SKM-1 treated with dmso at 0.1 percent for 144 hours (cell line): Measurements from ENCODE around the gene NOM1.
"Not testable (repeated sequence)": the region's sequence is repeated elsewhere in the genome, so short reads cannot be mapped to it uniquely, and the experiment has no call there.

Source experiments
- DNase-seq: peaks from one replicate; lab custom pipeline; 2025; ENCODE audit not compliant: unreplicated experiment; lab: John Stamatoyannopoulos, UW

Gene NOM1

DNA sequence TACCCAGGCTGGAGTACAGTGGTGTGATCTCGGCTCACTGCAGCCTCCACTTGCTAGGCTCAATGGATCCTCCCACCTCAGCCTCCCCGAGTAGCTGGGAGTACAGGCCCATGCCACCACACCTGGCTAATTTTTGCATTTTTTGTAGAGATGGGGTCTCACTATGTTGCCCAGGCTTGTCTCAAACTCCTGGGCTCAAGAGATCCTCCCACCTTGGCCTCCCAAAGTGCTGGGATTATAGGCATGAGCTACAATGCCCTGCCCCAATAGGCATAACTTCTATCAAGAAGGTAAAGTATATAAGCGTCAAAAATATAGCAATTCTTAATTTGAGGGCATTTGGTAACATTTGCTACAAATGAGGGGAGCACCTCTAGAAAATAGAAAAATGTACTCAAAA is 12.7 kb upstream of the NOM1 start:
- not testable (repeated sequence) for DNase-seq

DNA sequence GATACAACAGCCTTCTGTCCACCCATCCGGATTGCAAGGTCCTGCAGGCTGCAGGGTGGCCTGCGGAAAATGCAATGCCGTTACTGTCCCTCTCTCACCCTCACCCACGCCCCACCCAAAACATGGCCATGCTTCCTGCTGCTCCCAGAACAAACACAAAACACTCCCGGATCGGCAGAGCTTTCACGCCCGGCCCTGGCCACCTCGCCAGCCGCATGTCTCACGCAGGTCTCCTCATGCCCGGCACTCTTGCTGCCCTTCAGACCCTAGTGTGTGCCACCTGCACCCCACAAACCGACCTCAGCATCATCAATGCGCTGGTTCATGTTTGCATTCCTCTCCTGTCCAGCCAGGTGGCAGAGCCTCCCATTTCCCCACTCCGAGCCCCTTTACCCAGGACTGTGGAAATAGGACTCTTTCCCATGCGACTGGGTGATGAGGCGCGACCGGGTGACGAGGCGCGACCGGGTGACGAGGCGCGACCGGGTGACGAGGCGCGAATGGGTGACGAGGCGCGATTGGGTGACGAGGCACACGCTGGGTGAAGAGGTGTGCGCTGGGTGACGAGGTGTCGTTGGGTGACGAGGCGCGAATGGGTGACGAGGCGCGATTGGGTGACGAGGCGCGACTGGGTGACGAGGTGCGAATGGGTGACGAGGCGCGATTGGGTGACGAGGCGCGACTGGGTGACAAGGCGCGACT is 8.9 kb upstream of the NOM1 start:
- no peak for DNase-seq

DNA sequence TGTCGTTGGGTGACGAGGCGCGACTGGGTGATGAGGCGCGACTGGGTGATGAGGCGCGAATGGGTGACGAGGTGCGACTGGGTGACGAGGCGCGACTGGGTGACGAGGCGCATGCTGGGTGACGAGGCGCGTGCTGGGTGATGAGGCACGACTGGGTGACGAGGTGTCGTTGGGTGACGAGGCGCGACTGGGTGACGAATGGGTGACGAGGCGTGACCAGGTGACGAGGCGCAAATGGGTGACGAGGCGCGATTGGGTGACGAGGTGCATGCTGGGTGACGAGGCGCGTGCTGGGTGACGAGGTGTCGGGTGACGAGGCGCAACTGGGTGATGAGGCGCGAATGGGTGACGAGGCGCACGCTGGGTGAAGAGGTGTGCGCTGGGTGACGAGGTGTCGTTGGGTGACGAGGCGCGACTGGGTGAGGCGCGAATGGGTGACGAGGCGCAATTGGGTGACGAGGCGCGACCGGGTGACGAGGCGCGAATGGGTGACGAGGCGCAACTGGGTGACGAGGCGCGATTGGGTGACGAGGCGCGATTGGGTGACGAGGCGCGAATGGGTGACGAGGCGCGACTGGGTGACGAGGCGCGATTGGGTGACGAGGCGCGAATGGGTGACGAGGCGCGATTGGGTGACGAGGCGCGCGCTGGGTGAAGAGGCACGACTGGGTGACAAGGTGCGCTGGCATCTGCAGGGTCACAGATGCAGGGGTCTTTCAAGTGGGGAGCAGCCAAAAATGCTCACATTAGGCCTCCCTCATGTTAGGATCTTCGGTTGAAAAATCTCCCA is 7.9 kb upstream of the NOM1 start:
- DNase-seq = no peak

DNA sequence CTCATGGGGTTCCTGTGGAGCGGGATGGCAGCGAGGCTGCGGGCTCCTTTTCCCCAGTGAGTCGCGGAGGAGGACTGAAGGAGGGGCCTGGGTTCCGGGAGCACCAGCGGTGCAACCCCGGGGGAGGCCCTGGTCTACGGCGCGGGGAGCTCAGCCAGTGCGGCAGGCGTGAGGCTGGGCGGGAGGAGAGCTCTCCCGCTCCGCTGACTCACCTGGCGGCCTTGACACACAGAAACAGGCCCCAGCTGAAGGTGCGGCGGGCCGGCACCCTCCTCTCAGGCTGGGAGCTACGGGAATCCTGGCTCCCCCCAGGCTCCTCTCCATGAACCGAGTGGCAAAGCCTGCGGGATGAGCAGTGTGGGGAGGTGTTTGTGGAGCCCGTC is 6.8 kb upstream of the NOM1 start:
- DNase-seq = no peak

DNA sequence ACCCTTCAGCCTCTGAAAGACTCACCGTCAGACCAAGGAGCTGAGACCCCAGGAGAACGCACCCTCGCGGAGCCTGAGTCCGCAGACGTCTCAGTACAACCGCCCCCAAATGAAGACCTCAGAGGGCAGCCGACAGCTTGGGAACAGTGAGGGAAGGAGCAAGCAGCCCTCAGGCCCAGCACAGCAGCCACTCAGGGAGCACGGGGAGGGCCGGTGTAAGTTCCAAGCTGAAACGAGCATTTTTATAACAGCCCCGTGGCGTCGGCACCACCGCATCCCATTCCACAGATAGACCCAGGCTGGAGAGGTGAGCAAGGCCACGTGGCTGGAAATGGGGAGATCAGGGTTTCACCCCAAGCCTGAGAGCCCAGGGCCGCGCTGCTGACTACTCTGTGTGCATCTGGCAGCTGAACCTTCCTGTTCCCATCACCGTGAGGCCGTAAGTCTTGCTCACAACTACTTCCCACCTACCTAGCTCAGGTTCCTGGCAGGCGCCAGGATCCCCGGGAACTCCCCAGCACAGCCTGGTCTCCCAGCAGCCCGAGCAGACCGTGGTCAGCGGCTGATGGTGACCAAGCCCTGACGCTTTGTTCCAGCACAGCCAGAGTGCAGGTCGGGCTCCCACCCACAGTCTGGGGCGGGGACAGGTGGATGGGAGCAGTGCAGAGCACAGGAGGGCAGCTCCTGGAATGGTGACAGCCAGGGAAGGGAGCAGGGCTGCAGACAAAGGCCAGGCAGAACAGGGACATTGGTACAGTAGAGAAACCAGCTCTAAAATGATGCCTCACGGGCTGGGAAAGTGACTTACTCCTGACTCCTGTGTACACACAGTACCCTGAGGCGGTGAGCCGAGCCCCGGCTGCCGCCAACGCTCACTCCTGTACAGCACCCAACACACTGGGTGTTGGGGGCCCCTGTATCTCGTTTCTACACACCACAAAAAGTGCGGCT is 6.1 kb upstream of the NOM1 start:
- no peak for DNase-seq

DNA sequence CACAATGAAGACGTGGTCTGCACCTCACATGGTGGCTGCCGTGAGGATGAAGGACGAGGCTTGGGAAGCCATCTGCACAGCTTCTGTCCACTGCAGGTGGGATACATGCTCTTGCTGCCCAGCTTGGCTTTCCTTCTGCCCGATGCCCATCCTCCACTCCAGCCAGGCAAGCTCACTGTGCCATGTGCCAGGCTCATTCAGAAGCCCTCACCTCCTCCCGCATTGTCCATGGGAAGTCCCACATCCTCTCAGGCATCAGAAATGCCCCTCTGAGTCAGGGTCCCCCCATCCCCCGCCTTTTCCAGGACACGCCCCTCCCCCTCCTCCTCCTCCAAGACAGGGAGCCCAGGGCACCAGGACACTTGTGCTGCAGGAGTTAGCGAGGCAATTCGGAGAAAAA is 4.6 kb upstream of the NOM1 start:
- DNase-seq = no peak

DNA sequence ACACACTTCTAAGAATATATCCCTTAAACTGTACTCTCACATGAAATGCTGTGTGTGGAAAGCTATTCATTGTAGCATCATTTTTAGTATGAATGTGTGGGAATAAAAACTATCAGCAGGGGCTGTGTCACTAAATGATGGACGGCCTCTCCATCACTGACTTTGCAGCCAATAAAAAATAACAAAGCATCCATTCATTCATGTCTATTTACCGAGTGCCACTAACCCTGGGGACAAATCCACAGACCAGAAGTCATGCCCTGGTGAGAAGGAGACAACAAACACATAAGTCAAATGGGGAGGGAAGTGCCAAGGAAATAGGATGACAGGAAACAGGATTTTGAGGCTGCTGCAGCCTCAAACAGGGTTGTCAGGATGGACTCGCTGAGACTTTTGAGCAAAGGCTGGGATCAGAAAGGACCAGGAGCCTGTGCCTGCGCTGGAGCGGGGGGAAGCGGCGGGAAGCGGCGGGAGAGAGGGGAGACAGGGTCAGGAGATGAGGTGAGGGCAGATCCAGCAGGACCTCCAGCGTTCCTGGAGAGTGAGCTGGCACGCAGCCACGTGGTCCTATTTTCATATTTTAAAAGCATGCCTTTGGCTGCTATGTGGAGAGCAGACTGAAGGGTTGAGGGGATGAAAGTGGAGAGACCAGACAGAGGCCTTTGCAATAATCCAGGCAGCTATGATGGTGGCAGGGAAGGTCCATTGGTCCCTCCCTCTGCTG is 2.2 kb upstream of the NOM1 start:
- DNase-seq = no peak

DNA sequence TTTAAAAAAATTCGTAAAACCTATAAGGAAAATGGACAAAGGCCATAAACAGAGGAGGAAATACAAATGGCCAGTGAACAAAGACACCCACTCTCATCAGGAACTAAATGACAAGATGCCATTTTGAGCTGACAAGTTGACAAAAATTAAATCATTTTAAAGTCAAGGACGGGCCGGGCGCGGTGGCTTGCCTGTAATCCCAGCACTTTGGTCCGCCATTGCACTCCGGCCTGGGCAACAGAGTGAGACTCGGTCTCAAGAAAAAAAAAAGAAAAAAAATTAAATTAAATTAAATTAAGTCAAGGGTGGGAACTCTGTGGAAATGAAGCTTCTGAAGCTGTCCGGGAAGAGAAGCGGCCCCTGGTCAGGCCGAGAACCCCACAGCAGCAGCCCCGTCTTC is 1.2 kb upstream of the NOM1 start:
- DNase-seq = no peak

DNA sequence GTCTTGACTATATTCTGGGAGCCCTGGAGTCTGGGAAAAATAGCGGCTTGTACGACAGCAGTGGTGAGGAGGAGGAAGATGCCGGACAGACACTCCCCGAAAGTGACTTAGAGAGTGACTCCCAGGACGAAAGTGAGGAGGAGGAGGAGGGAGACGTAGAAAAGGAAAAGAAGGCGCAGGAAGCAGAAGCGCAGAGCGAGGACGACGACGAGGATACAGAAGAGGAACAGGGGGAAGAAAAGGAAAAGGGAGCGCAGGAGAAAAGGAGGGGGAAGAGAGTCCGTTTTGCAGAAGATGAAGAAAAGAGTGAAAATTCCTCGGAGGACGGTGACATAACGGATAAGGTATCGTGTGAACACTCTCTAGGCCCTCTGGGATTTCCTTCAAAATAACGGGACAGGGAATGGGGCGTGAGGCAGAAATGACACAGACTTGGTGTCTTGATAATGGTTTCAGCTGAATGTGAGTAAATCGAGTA is 908 bp downstream of the NOM1 start:
- no peak for DNase-seq

DNA sequence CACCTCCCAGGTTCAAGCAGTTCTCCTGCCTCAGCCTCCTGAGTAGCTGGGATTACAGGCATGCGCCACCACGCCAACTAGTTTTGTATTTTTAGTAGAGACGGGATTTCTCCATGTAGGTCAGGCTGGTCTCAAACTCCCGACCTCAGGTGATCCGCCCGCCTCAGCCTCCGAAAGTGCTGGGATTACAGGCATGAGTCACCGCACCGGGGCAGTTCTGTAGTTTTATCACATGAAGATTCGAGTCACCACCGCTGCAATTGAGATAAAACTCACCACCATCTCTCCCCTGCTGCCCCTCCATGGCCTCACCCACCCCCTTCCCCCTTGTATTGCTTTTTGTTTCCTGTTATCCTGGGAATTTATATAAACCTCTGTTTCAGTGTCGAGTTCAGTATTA is 3.7 kb downstream of the NOM1 start:
- DNase-seq = not testable (repeated sequence)

DNA sequence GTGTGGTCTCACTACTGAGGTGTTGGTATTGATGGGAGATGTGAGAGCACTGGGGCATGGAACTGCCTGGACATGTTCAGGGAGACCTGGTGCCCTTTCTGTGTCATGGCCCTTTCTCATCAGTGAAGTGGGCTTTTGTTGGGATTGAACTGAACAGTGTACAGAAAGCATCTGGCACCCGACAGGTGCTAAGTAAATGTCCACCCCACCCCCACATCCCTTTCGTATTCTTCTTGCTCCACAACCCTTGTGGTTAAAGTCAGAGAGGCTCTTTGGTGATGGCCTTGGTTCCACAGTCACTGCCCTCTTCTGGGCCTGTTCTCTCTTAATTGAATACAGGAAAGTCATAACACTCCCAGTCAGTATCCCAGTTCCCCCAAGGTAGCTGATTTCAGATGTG is 5.4 kb downstream of the NOM1 start:
- no peak for DNase-seq

DNA sequence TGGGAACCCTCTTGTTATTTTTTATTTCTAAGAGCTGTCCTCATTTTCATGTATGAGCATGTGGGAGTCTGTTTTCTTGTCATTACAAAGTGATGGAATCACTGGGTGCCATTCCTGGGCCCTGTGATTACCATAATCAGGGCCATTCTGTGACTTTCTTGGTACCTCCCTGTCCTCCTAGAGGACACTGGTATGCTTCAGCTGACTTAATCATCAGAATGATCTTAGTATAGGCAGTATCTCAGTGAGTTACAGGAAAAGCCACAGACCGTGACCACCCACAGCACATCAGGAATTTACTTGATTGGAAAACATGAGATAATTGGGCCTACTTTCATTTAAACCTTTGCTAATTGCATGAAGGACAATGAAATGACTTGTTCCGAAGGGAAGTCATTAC is 7.2 kb downstream of the NOM1 start:
- DNase-seq = no peak

DNA sequence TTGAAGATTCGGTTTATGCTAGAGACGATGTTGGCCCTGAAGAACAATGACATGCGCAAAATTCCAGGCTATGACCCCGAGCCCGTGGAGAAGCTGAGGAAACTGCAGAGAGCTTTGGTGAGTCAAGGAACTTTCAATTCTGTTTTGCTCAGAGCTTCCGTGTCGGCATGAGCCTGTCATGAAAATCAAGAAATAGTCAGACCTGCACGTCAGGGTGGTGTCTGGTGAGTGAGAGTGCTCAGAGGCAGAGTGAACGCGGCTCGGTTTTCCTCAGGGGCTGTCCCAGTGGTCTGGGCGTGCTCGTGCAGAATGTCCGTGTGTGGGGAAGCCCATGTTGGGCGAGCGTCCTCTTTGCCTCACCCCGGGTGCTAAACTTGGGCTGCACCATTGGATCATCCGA is 12.6 kb downstream of the NOM1 start:
- DNase-seq = no peak

DNA sequence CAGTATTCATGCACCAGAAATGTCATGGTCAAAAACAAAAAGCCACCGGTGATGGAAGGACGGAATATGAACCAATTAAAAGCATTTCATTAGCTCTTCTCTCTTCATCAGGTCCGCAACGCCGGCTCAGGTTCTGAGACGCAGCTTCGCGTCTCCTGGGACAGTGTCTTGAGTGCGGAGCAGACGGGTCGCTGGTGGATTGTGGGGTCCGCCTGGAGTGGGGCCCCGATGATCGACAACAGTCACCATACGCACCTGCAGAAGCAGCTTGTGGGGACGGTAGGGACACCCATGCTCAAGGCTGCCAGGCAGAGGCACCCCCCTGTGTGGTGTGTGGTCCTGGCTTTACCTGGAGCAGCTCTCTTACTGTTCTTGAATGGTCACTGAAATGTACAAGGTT is 13.4 kb downstream of the NOM1 start:
- no peak for DNase-seq

DNA sequence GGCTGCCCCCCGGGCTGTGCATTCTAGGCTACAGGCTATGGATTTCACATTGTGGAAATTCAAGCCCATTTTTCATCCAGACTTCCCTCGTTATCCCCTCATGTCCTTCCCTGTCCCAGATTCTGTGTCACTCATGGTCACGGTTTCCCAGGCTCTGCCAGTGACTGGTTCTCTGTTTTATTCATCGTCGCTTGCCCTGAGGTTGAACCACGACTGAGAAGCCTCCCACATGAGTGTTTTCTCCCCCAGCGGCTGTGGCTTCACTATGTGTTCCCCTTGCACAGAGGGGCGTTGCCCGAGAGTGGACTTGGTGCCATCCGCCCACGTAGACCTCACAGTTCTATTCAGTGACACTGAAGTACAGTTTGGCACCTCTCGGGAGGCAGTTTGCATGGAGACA is 14.0 kb downstream of the NOM1 start:
- no peak for DNase-seq

DNA sequence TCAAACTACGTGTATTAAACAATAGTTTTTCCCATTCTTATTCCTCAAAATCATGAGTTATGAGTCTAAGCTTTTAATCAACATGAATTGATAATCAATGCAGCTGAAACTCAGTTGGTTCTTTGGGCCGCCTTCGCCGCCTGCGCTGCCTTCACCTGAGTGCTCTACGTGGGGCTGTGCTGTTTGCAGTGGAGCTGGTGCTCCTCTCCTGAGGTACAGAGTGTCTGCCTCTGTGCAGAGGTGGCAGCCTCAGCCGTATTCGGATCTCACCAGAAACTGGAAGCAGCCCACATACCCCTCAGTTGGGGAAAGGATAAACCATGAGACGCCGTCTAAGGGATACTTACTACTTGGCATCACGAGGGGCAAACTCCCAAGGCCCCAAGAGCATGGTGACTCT is 15.5 kb downstream of the NOM1 start:
- DNase-seq = no peak

DNA sequence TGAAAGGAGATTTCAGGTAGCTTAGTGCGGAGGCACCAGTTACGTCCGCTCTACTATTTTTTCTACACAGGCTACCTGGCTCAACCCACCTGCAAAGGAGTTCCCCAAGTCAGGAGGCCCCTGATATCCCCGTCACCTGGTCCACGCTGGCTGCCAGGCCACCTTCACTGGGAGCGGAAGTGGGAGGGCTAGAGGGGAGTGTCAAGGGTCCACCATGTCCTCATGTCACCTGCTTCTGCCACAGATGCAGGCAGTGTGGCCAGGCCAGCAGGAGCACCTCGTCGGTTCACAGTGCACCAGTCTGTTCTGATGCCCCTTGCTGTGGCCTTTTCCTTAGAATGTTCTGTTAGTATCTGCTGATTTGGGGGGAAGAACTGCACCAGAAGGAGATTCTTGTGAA is 16.9 kb downstream of the NOM1 start:
- no peak for DNase-seq

DNA sequence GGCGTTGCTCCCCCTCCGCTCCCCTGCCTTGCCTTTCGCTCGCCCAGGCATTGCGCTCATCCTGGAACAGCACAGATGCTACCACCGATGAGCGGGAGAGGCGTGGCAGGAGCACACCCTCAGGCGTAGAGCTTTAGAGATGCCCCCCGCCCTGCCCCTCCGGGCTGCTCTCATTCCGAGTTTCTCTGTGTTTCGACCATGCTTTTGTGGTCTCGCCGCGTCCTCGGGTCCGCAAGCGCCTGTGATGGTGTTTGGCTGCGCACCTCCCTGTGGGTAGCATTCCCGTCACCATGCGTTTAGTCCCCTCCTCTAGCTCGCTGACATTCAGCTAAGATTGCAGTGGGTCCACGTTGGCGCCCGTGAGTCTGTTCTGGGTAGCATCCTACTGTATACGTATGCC is 18.7 kb downstream of the NOM1 start:
- no peak for DNase-seq

DNA sequence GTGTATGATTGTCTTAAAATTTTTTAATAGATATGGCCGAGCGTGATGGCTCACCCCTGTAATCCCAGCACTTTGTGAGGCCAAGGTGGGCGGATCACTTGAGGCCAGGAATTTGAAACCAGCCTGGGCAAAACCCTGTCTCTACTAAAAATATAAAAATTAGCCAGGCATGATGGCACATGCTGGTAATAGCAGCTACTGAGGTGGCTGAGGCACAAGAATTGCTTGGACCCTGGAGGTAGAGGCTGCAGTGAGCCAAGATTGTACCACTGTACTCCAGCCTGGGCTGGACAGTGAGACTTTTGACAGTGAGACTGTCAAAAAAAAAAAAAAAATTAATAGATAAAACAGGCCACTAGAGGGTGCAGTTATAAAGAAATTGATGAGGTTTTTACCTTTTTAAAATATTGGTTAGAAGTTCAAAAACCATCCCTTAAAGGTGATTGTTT is 20.5 kb downstream of the NOM1 start:
- DNase-seq = no peak

DNA sequence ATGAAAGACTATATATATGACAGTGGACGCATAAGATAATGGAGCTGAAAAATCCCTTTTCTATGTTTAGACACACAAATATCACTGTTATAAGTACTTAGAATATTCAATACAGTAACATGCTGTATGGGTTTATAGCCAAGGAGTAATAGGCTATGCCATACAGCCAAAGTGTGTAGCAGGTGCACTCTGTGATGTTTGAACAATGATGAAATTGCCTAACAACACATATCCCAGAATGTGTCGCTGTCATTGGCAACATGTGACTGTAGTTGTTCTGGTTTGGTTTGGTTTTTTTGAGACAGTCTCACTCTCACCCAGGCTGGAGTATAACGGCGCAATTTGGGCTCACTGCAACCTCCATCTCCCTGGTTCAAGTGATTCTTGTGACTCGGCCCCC is 26.1 kb downstream of the NOM1 start:
- DNase-seq = no peak
